ENCODE results near the gene FAT2. TPM values are rescaled to one million over a fixed set of nuclear protein-coding genes. Genes with fewer than 3 reads are reported as not detected.

FAT2 gene
- total and polyA plus RNA-seq, 2 donors (not counting 1 experiment from before 2014, with no cell fraction given), result not detected

- intact Hi-C loops (cut with micrococcal nuclease), result no loop called here
- H3K9me3 ChIP-seq (ENCODE audit: control extremely low read depth in 1 of 3, control insufficient read depth in 2 of 3, insufficient read depth in 1 of 3, low read length in 2 of 3), result no peaks in the 10 kb centered on the region
- no peak overlapping the region for H3K9ac ChIP-seq (ENCODE audit: low read length)
- Mint-ChIP-seq H3K27ac (no peak overlapping the region), H3K4me3 (no peak overlapping the region), H3K4me1 (peaks cover 11% of the 10 kb centered on the region), H3K27me3 (peaks cover 24% of the 10 kb centered on the region), H3K9me3 (ENCODE audit: insufficient read depth) (no peaks in the 10 kb centered on the region)
- TF ChIP-seq CTCF (IDR thresholded peaks at IDR 0.05), result no peak
- peaks cover 6 to 10% of the 10 kb centered on the region in 2 donors for H3K4me1 ChIP-seq (ENCODE audit: control insufficient read depth in 2 of 2, insufficient read depth in 2 of 2, low read length in 2 of 2)
- no peaks in the 10 kb centered on the region for H3K79me2 ChIP-seq (ENCODE audit: control insufficient read depth, insufficient read depth, low read length)
- H3K4me2 ChIP-seq (replicated peaks; ENCODE audit: low read depth, low read length, poor library complexity, severe bottlenecking), result no peak overlapping the region
- no peaks in the 10 kb centered on the region for H4K20me1 ChIP-seq (ENCODE audit: control insufficient read depth, insufficient read depth, low read length, poor library complexity, severe bottlenecking)
- no peaks in the 10 kb centered on the region for H3K36me3 ChIP-seq (replicated peaks in 1 of 2; ENCODE audit: control extremely low read depth in 1 of 2, control insufficient read depth in 1 of 2, extremely low read depth in 1 of 2, insufficient read depth in 2 of 2, low read length in 1 of 2)
- no peak for DNase-seq
- ATAC-seq (ENCODE audit: low read depth), result no peak
- 93% methylated on average over 8 of the region's 8 CpGs for WGBS (ENCODE audit: insufficient coverage)
- POLR2A ChIA-PET, result no interaction called here
- no peaks in the 10 kb centered on the region for H3K27me3 ChIP-seq (replicated peaks in 1 of 4; ENCODE audit: control extremely low read depth in 1 of 4, control insufficient read depth in 3 of 4, insufficient read depth in 4 of 4, low read length in 3 of 4)
- H3K4me3 ChIP-seq (ENCODE audit: control extremely low read depth in 1 of 5, extremely low read depth in 1 of 5, insufficient read depth in 1 of 5, low read depth in 2 of 5, low read length in 4 of 5), result no peak overlapping the region
- CTCF ChIA-PET, result no interaction called here
- no peak overlapping the region for H3K27ac ChIP-seq (ENCODE audit: low read length in 2 of 2)
- no peak overlapping the region for H2AFZ ChIP-seq (ENCODE audit: insufficient read depth, low read depth, low read length, poor library complexity, severe bottlenecking)
These were observed 20.1 kb upstream of the FAT2 start for GRCh38 chr5:151611127-151611775.

GRCh38 chr5:151608522-151608921 lies 17.4 kb upstream of the FAT2 start:
- ATAC-seq (ENCODE audit: low read depth), result no peak
- Histone ChIP-seq H3K36me3 (replicated peaks in 1 of 2; ENCODE audit: control extremely low read depth in 1 of 2, control insufficient read depth in 1 of 2, extremely low read depth in 1 of 2, insufficient read depth in 2 of 2, low read length in 1 of 2) (no peaks in the 10 kb centered on the region), H3K9ac (ENCODE audit: low read length) (no peak overlapping the region), H3K4me2 (replicated peaks; ENCODE audit: low read depth, low read length, poor library complexity, severe bottlenecking) (no peak overlapping the region), H4K20me1 (ENCODE audit: control insufficient read depth, insufficient read depth, low read length, poor library complexity, severe bottlenecking) (no peaks in the 10 kb centered on the region), H3K4me1 (ENCODE audit: control insufficient read depth in 2 of 2, insufficient read depth in 2 of 2, low read length in 2 of 2) (peaks cover 6 to 10% of the 10 kb centered on the region in 2 donors), H3K4me3 (ENCODE audit: control extremely low read depth in 1 of 5, extremely low read depth in 1 of 5, insufficient read depth in 1 of 5, low read depth in 2 of 5, low read length in 4 of 5) (no peak overlapping the region), H3K79me2 (ENCODE audit: control insufficient read depth, insufficient read depth, low read length) (no peaks in the 10 kb centered on the region), H3K27ac (ENCODE audit: low read length in 2 of 2) (no peak overlapping the region), H3K27me3 (replicated peaks in 1 of 4; ENCODE audit: control extremely low read depth in 1 of 4, control insufficient read depth in 3 of 4, insufficient read depth in 4 of 4, low read length in 3 of 4) (no peaks in the 10 kb centered on the region), H2AFZ (ENCODE audit: insufficient read depth, low read depth, low read length, poor library complexity, severe bottlenecking) (no peak overlapping the region), H3K9me3 (ENCODE audit: control extremely low read depth in 1 of 3, control insufficient read depth in 2 of 3, insufficient read depth in 1 of 3, low read length in 2 of 3) (no peaks in the 10 kb centered on the region)
- ChIA-PET CTCF (no interaction called here), POLR2A (no interaction called here)
- TF ChIP-seq EZH2 (IDR thresholded peaks at IDR 0.05; ENCODE audit: borderline replicate concordance, insufficient read depth, low read depth, low read length, poor library complexity, severe bottlenecking) (no peak), CTCF (IDR thresholded peaks at IDR 0.05) (no peak)
- no peak for DNase-seq
- peaks cover 11% of the 10 kb centered on the region for H3K4me1 Mint-ChIP-seq
- intact Hi-C loops (cut with micrococcal nuclease), result no loop called here
- H3K9me3 Mint-ChIP-seq (ENCODE audit: insufficient read depth), result no peaks in the 10 kb centered on the region
- H3K27ac Mint-ChIP-seq, result no peak overlapping the region
- H3K4me3 Mint-ChIP-seq, result no peak overlapping the region
- peaks cover 29% of the 10 kb centered on the region for H3K27me3 Mint-ChIP-seq
